ENCODE measurements around the gene PKD1L1.

PKD1L1 gene

DNA sequence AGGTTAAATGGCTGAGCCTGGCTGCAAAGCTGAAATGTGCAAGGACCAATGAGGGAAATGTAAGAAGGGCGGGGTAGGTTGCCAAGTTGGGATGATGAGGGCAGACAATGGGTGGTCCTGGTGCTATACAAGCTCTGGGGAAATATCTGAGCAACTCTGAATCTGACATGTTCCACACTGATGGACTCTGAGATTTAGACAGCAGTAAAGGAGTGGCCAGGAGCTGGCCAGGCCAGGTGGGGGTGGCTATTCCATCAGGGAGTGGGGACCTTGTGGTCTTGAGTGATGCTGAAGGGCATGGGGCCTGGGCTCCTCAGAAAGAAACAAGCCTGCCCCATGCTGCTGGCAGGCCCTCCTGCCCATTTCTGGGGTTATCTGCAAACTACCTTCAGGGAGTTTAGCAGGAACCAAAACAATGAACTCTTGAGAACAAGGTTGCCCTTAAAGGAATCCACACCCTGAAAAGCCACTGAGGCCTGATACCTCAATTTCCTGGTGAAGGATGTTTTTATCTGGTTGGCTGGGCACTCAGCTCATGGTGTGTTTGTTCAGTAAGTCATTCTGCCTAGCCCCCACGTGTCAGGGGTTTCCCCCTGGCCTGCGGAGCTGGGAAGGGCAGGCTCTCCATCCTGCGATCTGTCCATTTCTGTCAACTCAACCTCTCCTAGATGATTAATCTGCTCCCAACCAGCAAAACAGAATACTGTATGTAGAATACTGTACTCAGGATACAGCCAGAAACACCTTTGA lies 223.1 kb downstream of the PKD1L1 start:
- FAIRE-seq: no peak
- DNase-seq (ENCODE audit: insufficient read length): no peak
- TF ChIP-seq TAF1 (IDR thresholded peaks at IDR 0.05; ENCODE audit: borderline replicate concordance, low read depth, low read length) (no peak), POLR2A (IDR thresholded peaks at IDR 0.05; ENCODE audit: low read depth, low read length) (no peak), POLR2AphosphoS5 (IDR thresholded peaks at IDR 0.05; ENCODE audit: low read depth, low read length) (no peak)
